HCEC 1CT (cell line): Measurements from ENCODE around the gene ITFG1.
"Not testable (repeated sequence)": the region's sequence is repeated elsewhere in the genome, so short reads cannot be mapped to it uniquely, and the experiment has no call there.

ENCODE experiments used
- DNase-seq: peaks from one replicate; pipeline ENCODE4 v3.0.0-alpha.2; 2017

Gene ITFG1

DNA sequence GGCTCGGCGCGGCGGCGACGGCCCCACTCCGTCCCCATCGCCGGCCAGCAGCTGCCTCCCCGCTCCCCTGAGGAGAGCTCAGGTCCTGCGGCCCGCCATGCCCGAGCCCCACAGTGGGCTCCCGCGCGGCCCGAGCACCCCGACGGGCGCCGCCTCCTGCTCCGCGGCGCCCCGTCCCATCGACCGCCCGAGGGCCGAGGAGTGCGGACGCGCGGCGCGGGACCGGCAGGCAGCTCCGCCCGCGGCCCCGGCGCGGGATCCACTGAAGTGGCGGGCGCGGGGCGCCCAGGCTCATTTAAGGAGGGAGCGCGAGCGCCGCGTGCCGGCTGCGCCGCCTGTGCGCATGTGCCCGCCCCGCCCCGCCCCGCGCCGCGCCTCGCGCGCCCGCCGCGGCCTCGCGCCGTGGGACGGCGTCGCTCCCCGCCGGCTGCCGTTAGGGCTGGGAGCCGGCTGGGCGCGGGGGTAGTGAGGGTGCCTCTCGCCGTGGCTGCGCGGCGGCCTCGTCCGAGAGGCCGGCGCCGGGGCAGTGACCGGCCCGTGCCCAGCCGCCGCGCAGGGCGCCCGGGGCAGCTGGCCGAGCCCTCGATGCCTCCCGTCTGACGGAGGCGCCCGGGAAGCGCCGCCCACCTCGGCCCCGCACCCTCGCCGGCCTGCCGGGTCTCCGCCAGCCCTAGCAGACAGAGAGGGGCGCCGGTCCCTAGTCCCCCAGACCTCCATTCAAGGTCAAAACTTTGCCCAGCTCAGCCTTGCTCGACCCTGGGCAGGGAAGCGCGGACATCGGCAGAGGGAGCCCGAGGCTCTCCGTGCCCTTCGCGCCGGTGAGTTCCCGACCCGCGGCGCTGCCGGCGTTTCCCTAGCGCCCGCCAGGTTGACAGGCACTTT lies 316.9 kb downstream of the ITFG1 start, which contains the start of gene NETO2:
Gene NETO2, minus strand, starts transcription at position 269 of the 882 bp plus-strand sequence. CDS start 333 bp downstream, outside the sequence.
- peak; percentile 18 for DNase-seq

DNA sequence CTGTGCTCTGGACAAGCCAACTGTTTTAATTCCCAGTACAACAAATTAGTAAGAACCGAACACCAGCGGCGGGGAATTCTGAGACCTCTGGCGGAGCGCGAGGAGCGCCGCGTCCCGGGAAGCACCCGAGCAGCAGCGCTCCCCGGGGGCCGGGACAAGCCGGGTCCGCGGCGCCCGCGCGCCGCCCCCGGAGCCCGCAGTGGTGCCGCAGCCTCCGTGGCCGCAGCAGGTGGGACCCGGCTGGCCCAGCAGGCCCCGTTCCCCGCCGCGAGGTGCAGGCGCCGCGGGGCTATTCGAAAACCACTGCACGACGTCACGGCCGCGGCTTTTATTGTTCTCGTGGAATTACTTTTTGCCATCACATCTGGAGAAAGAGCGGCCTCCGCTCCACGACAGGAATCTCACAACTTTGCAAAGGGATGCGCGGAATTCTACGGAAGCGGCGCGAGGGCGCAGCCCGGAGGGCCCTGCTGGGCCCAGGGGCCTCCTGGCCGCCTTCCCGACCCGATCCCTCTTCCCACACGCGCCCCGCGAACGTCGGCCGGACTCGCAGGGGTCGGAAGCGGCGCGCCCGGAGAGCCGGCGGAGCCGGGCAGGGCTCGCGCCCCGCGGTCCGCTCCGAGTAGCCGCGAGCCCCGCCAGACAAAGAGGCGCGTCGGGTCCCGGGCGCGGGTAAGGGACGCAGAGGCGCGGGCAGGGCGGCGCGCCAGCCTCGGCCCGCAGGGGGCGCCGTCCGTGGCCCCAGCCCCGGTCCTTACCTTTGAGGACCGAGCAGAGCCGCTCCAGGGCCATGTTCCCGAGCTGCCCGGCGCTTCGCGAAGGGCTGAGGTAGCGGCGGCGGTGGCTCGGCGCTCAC lies 317.8 kb downstream of the ITFG1 start:
- peak; percentile 61 for DNase-seq

DNA sequence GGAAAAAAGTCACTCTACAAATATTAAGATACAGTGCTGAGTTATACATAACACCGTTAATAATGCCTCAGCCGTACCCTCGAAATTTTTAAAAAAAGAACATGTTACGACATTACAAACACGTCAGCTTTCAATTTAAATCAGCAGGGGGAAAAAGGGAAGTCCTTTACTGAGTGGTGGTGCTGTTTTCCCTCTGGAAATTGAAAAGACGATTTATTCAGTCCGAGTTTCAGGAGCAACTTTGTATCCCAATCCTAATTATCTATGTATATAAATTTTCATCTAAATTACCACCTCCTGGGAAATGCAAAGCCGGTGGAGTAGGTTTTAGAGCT lies 318.4 kb downstream of the ITFG1 start:
- DNase-seq, result peak; percentile 22

GRCh38 chr16:47141773-47142485 lies 318.9 kb downstream of the ITFG1 start:
- DNase-seq, result peak; percentile 73

DNA sequence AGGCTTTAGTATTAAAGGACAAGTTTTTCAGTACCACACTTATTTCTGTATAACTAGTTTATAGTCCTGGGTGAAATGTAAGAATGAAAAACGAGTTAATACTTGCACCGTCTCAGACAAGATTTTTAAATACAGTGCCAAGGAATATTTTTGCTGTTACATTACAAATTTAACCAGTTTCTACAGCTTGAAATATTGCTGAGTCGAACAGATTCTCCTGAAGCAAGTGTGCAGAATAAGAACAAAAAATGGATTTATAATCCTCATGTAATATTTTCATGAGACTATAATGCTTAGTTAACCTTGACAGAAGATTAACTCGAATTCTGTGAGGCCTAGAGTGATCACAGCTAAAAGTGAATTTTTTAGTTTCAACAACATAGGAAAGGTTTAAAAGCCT lies 320.2 kb downstream of the ITFG1 start:
- no peak for DNase-seq

DNA sequence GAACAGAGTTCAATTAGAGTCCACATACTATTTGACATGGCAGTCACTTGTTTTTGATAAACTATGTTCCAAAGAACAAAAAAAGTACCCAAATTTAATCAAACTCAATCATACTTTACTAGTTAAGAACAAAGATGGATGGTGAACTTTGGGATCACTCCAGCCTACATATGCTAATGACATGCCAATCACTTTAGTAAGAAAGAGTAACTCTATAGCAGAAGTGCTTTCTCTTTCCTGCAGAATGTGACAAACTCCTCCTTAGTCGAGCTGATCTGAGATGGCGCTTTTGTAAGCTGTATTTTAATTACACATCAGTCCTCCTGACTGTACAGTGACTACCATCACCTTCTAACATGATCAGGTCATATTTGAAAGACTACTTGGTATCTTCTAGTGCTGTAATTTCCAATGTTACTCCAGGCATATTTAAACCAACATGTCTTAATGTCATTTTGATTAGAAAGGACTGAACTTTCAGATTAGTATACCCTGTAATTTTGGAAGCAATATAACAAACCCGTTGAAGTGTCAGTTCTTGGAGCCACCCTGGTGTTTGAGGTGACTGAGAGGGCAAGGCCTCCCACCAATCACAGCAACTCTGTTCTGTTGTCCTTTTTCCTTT lies 321.2 kb downstream of the ITFG1 start:
- DNase-seq, result peak; percentile 2

DNA sequence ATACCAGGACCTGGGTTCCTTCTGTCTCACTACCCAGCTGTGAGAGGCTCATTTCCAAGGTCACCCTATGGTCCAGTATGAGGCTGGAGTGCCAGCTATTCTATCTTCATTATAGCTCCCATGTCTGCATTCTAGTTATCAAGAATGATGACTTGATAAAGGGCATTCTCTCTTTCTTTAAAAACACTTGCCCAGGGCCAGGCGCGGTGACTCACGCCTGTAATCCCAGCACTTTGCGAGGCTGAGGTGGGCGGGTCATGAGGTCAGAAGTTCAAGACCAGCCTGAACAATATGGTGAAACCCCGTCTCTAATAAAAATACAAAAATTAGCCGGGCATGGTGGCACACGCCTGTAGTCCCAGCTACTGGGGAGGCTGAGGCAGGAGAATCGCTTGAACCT lies 322.9 kb downstream of the ITFG1 start:
- DNase-seq, result not testable (repeated sequence)

- DNase-seq, result peak; percentile 23
Observed at GRCh38 chr16:47136099-47136842, 324.6 kb downstream of the ITFG1 start.

DNA sequence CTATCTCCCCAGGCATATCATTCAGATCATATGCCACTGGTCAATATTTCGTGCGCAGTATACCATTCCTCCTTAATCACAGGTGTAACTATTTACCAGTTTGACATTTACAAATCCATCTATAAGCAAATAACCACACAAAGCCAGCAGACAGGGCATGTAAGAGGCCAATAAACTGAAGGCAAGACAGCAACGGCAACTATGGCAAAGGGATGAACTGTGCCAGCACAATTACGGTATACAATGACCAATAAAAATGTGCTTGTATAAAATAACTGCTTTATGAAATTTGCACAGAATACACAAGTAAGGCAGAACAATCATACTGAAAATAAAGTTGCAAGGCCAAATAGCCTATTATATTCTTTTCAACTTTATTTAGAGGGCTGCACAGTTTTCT lies 326.3 kb downstream of the ITFG1 start:
- no peak for DNase-seq

GRCh38 chr16:47132308-47132707 lies 328.6 kb downstream of the ITFG1 start:
- DNase-seq, result no peak

GRCh38 chr16:47129755-47130435 lies 331.0 kb downstream of the ITFG1 start:
- no peak for DNase-seq

DNA sequence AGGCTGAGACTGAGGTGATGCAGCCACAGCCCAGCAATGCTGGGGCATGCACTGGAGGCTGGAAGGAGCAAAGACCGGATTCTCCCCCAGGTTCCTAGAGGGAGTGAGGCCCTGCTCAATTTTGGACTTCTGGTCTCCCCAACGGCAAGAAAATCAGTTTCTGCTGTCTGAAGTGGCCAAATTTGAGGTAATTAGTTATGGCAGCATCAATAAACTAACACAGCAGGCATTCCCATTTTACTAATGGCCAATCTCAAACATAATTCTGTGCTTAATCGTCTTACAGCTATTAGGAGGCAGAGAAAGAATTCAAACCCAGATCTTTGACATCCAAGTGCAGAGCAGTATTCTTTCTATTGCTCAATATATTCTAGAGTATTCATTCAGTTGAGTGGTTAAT lies 333.3 kb downstream of the ITFG1 start:
- DNase-seq, result no peak

GRCh38 chr16:47125757-47126156 lies 335.1 kb downstream of the ITFG1 start:
- no peak for DNase-seq

DNA sequence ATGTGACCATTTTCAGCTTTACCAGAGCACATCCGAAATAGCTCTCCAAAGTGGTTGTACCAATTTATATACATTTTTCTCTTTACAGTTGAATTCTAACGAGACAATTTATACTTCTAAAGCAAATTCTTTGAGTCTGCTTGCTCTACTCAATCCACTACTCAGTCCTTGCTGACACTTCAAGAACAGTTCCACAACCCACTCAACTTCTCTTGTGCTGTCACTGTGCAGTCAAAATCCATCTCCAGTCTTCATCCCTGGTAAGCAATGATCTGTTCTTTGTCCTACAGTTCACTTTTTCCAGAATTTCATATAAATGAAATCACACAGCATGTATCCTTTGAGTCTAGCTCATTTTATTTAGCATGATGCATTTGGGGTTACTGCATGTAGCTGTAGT lies 347.7 kb downstream of the ITFG1 start:
- DNase-seq, result no peak

DNA sequence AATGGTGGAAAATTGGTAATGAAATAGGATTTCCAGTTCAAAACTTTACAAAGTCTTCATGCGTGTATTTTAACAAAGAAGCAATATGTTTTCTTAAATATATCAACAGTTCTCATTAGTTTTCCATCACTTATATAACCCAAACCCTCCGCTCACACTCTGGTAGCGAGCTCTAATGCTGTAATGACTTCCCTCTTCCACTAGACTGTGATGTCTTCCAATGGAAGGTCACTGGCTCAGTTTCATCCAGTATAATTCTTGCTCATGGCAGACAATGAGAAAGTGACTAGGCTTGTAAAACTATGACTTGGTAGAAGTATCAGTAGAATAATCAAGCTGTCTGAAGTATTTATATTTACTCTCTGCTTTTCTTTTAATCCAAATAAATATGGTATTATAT lies 349.9 kb downstream of the ITFG1 start:
- DNase-seq, result peak; percentile 6

DNA sequence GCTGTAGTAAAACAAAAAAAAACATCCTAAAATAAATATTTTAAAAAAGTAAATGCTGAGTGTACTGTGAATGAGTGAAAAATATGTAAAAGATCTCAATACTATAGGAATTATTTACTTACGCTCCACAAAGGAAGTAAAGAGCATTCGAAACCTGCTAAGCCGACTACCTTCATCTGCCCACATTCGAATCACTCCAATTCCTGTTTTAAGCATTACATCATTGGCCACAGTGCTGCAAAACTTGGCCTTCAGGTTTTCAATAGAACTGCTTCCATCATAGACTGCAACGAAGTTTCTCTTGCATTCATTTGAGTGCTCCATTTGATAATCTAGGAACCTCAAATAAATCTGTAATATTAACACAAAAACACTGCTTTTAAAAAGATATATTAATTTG lies 351.5 kb downstream of the ITFG1 start:
- DNase-seq, result no peak
